Pons (tissue), 1 donor: ENCODE data around the gene SAP130.

Experiments
- DNase-seq: peaks from one replicate; pipeline ENCODE4 v3.0.0-alpha.2; 2016; ENCODE audit warnings: low spot score

Gene SAP130

GRCh38 chr2:127893494-127893893 is 134.4 kb downstream of the SAP130 start:
- no peak for DNase-seq

- DNase-seq = no peak
Measured at GRCh38 chr2:127893033-127893432, 134.8 kb downstream of the SAP130 start.

- peak; percentile 26 for DNase-seq
Measured at GRCh38 chr2:127891811-127892210, 136.0 kb downstream of the SAP130 start.
